DOHH2 (cell line): ENCODE data around the gene TRPM1.

ENCODE experiments used
- CTCF ChIP-seq: fragments of 200-600 bp; sonication (generic); IDR thresholded peaks from one replicate; pipeline ENCODE4 v1.5.1; 2014; ENCODE audit warnings: antibody characterized with exemption, mild to moderate bottlenecking, low read depth, low read length; ENCODE audit not compliant: poor library complexity, severe bottlenecking
- EZH2phosphoT487 ChIP-seq: fragments of 200-600 bp; sonication (generic); IDR thresholded peaks from 2 replicates; pipeline ENCODE4 v1.6.1; 2017; ENCODE audit warnings: borderline replicate concordance, mild to moderate bottlenecking, antibody characterized with exemption, low read length, moderate library complexity, mixed read lengths

GRCh38 chr15:30978328-30978727 lies 123.2 kb downstream of the TRPM1 start:
- TF ChIP-seq CTCF: no peak
- TF ChIP-seq EZH2phosphoT487: no peak
